NCI-H774 (cell line): Measurements from ENCODE around the gene TMEM163.
"Not testable (repeated sequence)": the region's sequence is repeated elsewhere in the genome, so short reads cannot be mapped to it uniquely, and the experiment has no call there.

Experiments used
- DNase-seq: peaks from one replicate; lab custom pipeline; 2025; lab: John Stamatoyannopoulos, UW

The TMEM163 gene

DNA sequence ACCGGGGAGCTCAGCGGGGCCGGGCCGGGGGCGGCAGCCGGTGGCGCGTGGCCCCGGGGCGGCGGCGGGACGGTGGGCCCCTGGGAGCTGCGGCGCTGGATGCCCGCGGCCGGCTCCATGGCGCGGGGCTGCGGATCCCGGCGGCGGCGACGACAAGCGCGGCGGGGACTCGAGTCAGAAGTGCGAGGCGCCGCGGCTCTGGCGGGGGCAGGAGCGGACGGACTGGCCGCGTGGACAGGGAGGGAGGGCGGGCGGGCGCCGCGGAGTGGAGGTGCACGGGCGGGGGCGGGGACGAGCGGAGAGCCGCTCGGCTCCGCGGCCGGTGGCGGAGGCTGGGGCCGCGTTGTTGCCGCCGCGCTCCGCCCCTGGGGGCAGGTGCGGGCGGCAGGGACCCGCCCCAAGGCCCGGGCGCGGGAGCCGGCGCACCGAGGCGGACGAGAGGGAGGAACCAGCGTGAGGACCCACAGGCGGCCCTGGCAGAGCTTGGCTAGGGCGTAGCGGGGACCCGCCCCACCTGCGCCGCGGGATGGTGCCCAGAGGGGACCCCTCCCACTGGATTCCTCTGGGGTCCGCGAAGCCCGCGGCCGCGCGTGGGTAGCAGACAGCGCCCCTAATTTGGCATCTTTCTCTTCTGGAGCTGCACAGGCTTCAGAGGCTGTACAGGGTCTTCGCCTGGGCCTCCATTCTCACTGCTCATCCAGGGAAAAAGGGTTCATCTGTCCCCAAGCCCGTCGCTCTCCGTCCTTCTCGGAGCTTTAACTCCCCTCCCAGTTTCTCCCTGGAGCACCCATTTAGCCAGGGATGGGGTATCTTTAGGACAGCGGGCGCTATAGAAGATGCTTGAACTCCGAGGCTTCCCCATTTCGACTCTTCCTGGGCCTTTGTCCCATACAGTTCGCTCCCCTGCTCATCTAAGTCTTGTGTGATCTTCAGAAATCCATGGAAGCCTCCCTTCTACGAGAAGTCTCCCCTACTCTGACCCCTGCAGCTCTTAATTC lies at the start of gene TMEM163:
TMEM163 (minus strand) TSS at position 184 of the 998 bp plus-strand sequence.
- DNase-seq, result peak; percentile 66

DNA sequence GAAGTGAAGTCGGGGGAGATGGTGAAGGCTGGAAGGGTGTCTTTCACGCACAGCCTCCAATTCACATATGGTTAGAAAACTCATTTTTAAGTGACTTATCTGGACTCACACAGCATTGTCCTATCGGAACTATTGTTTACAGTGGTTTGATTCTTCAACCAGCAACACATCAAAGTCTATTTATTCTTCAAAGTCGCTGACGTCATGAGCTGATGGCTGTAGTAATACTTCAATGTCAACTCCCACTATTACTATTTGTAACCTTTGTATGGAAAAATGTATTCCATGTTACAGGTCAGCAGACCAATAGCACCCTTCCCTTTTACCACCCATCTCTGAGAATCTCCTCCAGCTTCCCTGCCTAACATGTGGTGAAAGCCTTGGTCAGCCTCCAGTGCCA lies 47.8 kb upstream of the TMEM163 start:
- no peak for DNase-seq

DNA sequence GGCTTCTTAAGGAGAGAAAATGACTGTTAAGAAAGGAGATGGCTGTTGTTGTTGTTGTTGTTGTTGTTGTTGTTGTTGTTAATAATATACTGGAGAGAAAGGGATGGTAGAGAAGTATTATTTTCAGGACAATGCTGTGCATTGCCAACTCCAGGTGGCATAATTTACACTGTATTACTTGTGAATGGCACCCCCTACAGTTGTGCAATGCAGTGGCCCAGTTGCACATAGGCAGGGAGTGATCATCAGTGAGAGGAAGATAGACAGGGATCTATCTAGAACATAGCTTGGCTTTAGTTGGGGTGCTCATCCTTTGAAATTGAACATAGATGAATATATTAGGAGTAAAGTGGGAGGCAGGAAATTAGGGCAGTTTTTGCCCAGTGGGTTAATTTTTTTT lies 47.2 kb upstream of the TMEM163 start:
- no peak for DNase-seq

DNA sequence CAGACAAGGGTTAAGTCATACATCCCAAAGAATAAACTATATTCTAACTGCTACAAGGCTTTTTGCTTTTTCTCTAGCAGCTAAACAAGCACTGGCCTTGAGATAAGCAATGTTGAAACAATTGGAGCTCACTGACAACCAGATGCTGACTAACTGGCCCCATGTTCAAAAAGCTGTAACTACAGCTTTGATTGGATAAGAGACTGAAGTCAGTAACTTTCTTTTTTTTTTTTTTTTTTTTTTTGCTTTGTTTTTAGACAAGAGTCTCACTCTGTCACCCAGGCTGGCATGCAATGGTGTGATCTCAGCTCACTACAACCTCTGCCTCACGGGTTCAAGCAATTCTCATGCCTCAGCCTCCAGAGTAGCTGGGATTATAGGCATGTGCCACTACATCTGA lies 45.4 kb upstream of the TMEM163 start:
- no peak for DNase-seq

DNA sequence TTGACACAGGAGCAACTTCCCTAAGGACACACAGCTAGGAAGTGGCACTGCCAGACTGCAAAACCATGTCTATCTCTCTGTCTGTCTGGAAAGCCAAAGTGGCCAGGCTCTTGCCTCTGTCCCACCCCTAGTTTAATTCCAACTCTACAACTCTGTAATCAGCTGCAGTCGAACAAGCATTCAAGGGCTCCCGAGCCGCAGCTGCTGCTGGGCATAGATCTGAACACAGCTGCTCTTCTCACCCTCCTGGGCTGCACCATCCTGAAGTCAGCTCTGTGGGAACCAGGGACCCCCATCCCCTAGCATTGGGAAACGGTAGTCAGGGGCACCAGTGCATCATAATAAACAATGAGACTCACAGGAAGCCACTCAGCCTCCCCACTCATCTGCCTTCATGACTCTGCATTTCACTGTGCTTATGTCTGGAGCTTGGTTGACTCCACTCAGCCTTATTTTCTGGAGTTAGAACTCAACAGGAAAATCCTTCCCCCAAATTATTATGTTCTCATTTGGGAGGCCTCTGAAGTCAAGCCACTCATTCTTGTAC lies 44.4 kb upstream of the TMEM163 start:
- DNase-seq, result no peak

DNA sequence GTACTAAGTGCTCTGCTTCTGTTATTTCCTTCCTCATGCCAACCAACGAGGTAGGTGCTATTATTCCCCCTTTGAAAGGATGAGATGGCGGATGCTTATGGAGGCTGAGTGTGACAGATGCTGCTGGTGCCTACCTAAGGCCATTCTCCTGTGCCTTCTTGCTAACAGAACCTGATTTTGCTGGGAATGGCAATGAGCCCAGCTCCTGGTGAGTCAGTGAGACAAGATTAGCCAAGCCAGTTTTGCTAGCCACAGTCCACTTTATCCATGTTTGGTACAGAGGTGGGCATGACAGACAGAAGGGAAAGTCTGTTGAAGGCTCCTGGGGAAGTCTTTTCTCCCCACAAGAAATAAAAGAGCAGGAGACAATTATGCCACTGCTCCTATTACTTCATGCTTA lies 43.7 kb upstream of the TMEM163 start:
- DNase-seq, result no peak

DNA sequence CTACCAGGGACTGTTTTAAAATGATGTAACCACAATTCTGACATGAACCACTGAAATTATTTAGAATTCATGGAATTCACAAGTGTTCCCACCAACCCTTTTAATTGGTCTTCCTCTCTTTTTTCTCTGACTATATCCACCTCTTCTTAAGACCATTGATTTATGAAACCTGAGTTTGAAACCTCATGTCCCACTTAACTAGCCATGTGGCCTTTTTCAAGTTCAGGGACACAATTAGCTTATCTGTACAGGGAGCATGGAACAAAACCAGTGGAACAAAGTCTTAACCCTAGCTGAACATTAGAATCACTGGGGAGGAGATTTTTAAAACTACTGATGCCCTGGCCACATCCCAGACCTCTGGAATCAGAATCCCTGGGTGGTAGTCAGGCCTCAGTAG lies 41.6 kb upstream of the TMEM163 start:
- DNase-seq, result no peak

DNA sequence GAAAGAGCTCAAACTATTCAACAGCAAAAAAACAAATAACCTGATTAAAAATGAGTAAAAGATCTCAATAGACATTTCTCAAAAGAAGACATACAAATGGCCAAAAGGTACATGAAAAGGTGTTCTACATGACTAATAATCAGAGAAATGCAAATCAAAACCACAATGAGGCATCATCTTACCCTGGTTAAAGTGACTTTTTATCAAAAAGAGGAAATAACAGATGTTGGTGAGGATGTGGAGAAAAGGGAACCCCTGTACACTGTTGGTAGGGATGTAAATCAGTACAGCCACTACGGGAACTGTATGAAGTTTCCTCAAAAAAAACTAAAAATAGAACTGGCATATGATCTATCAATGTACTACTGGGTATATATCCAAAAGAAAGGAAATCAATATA lies 39.8 kb upstream of the TMEM163 start:
- DNase-seq, result no peak

DNA sequence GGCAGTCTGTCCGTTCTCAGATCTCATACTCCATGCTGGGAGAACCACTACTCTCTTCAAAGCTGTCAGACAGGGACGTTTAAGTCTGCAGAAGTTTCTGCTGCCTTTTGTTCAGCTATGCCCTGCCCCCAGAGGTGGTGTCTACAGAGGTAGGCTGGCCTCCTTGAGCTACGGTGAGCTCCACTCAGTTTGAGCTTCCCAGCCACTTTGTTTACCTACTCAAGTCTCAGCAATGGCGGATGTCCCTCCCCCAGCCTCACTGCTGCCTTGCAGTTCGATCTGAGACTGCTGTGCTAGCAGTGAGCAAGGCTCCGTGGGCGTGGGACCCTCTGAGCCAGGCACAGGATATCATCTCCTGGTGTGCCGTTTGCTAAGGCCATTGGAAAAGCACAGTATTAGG lies 33.2 kb upstream of the TMEM163 start:
- DNase-seq, result not testable (repeated sequence)

DNA sequence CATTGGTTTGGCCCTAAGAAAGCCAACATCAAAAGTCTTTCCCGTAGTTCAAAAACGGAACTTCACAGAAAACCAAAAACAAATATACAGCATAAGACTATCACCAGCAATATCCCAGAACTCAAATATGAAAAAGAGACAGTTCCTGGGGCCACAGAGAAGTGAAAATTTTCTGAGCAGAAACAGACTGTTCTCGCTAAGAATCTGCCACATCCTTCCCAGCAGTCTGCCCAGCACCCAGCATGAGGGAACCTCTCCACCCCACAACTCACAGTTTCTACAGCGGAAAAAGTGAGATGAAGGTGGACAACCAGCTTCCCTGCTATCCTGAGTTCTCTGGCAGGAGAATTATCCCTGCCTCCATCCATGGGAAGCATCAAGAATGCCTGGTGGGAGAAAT lies 26.7 kb upstream of the TMEM163 start:
- DNase-seq, result no peak

DNA sequence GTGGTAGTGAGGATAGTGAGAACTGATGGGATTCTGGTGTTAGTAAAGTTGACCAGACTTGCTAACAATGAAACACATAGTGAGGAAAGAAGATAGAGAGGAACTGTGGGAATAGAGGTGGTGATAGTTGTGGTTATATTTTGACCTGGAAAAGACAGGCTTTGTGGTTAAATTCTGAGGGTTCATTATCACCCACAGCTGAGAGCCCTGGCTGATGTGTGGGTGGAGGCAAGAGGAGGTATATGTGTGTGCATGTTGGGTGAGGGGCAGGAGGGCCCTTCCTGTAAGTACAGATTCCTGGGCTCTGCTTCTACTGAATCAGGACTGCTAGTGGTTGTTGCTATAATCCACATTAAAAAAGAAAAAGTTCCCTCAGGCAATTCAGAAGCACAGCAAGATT lies 26.2 kb upstream of the TMEM163 start:
- DNase-seq, result no peak

DNA sequence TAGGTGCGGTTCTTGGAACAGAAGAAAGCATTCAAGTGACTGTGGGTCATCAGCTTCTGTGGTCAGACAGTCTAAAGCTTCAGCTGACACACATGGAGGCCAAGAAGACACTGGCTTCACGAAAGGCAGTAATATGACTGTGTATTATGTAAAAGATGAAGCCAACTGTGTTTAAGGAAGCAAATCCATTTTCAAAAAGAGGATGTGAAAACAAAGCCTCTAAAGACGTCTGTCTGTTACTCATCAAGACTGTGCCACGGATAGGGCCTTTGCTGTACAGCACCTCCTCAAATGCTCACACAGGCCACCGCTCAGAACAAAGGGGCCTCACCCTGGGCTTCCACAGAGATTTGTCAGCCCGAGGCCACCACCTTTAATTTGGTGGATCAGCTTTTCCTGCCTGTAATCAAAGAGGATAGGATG lies 21.1 kb upstream of the TMEM163 start:
- no peak for DNase-seq

DNA sequence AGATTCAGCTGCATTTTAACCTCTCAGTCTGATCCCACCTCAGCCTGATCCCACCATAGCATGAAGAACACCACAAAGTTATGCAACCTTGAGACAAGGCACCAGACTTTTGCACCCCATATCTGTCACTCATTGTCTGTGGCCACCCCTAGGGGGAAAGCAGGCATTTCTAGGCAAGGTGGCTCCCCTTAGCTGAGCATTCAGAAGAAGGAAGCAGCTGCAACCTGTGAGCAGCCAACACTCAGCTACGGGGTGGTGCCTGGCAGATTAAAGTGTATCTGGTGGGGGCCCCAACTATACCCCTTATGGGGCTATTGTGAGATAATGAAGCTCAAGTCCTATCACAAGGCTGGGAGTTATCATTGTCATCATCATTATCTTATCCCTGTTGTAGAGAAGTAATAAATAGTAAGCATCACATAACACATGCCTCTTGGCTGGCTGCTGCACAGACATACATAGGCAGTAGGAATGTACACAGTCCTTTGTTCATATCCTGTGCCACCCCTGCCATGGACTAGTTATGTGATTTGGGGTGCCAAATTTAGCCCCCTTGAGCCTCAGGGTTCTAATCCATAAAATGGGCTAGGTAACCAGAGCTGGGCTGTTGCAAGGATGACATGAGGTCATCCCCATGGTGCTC lies 20.6 kb upstream of the TMEM163 start:
- DNase-seq, result no peak

DNA sequence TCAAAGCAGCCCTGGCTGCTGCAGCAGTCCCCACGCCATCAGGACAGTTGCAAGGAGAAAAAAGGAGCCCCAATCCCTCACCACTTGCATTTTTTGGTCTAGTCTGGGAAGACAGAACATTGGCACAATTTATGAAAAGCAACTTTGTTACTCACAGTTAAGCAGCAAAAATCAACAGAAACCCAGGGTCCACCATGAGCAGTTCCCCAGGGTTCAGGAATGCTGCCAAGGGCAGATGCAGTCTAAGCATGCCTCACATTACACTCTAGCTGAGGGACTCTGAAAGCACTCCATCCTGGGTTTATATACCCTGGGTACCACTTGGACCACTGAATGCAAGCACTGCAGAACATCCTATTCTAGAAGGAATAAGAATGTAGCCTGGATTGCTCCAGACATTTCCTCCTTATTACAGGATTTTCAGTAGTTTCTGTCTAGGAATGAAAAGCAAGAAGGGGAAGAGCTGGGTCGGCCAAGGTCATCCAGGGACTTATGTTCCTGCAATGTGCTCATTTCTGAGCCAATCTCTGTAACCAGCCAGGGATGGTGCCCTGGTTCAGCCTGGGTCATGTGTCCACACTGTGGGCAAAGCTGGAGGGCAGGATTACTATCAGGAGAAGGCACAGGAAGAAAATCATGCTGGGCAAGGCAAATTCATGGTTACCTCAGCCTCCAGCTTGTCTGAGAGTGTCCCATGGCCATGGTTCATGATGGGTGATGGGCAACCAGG lies 19.5 kb upstream of the TMEM163 start:
- DNase-seq, result no peak

DNA sequence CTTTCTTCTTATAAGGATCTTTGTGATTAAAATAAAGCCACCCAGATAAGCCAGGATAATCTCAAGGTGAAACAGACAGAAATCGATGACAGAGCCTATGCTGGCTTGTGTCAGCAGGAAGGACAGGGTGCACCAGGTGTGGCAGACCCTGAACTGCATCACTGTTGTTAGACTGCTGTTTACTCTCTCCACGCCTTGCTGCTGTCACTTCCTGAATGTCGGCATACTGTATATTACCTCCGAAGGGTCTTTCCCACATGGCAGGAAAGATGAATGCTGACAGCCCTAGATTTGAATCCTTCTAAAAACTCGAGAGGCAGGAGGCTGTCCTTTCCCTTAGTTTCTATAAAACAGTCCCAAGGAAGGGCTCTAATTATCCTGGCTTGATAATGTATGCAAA lies 18.9 kb upstream of the TMEM163 start:
- peak; percentile 11 for DNase-seq

DNA sequence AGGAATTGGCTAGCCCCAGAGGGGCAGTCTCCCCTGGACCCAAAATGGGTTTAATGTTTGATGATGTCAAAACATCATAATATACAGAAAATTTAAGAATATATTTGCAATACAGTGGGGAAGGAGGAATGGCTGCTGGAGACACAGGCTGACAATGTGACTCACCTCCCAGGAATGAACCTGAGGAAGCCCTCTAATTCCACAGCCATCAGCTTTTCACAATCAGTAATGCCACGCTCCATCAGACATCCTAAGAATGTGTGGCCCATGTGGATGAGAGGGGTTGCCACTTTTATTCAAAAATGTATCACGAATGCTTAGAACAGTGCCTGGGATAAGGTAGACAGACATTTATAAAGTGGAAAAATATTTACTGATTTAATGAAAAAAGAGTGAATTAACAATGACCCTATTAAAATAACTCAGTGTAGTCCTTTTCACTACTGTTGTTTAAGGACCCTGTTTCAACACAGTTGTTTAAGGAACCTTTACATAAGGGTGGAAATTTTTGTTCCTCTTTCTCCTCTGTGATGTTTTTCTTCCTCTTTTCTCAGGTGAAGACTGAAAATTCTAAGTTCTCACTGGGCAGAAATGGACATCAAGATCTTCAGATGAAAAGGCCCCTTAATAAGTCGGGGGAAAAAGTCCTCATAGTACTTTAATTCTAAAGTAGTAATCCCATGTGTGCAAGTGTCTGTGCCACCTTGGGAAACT lies 17.5 kb upstream of the TMEM163 start:
- DNase-seq, result no peak

DNA sequence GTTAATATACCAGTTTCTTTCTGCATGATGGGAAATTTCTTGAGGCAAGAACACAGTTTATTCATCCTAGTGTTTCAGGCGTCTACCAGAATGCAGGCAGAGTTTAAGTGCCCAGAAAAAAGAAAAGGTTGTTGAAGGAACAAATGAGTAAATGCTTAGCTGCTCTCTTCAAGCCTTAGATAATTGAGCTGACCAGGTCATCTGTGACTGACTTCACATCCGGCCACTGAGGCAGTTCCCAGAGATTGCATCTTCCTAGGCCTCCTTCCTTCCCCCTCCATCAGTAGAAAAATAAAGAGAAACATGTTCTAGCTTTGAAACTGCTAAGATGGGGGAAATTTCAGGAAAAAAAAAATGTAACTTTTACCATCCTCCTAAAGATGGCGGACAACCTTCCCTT lies 9.4 kb upstream of the TMEM163 start:
- DNase-seq, result no peak

DNA sequence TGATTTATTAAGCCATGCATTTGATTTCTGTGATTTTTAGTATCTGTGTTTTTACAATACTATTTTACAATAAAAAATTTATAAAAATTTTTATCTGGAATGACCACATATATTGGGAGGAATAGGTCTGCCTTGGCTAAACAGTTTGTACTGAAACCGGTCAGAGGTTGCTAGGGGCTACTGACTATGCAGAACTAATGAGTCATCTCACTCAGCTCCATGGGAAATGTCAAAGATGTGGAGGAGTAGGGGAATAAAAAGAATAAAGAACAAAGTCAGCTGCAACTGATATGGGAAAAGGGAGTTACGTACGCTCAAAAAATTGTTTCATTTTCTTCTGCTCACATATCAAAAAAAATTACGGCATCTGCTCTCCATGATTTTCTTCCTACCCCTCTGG lies 8.6 kb upstream of the TMEM163 start:
- no peak for DNase-seq

DNA sequence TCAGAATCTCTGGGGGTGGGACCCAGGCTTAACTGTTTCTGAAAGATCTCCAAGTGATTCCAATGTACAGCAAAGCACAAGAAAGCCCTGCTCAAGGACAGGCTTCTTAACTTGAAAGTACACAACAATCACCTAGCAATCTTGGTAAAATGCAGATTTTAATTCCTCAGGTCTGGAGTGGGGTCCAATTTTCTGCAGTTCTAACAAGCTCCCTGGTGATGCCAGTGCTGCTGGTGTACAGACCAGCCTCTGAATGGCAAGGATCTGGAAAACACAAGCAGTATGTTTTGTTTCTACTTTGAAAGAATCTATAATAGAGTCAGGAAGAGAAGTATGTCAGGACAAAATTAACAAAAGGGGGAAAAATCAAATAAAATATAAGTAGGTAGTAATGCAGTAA lies 7.8 kb upstream of the TMEM163 start:
- DNase-seq, result no peak

DNA sequence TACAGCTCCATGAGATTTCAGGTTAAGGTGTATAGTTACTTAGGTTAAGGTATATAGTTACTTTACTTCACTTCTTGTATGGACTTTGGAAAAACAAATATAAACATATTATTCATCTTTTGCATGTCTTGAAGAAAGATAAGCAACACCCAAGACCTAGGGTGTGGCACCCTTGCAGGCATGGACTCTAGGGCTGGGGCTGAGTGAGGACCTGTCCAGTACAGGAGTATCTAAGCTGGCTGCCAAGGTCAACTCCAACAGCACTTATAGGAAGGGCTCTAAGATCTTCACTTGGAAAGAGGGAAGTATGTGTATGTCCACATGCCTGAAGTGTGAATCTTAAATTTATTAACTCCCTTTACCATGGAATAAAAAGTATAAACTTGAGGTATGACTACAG lies 7.1 kb upstream of the TMEM163 start:
- DNase-seq, result no peak

DNA sequence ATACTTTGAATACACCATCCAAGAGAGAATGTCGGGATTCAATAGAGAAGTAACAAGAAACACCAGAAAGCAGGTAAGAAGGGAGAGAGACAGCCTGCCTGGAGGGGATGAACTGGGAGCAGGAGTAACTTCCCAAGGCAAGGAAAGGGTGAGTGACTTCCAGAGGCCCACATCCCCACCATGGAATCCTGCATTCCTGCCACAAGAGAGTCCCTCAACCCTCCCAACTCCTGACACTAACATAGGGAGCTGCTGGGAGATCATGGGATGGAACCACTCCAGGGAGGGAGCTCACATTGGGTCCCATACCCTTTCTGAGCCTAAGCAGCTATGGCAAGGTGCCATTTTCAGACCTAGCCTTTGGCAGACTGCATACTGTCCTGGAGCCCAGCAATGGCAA lies 5.5 kb upstream of the TMEM163 start:
- DNase-seq, result no peak

DNA sequence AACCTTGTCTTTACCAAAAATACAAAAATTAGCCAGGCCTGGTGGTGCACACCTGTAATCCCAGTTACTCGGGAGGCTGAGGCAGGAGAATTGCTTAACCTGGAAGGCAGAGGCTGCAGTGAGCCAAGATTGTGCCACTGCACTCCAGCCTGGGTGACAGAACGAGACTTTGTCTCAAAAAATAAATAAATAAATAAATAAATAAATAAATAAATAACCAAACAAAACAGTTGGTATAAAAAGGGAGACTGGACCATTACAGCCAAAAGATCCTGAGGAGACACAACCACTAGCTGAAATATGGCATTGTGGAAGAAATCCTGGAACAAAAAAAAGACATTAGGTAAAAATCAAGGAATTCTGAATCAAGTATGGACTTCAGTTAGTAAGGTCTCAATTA lies 4.9 kb upstream of the TMEM163 start:
- DNase-seq, result not testable (repeated sequence)
